Neural progenitor cell (in vitro differentiated cells): ENCODE data around the gene JOSD1. TPM values are rescaled to one million over a fixed set of nuclear protein-coding genes. Genes with fewer than 3 reads are reported as not detected.
A peak's percentile ranks its signal among the peaks of the same experiment; 100 is the strongest.

ENCODE experiments used
- DNase-seq: peaks from one replicate; pipeline ENCODE4 v3.0.0-alpha.2; 2016; ENCODE audit warnings: low spot score
- H2AFZ ChIP-seq: fragments of 200-600 bp; sonication (generic); replicated peaks from 2 replicates; pipeline ENCODE4 v1.6.1; 2016; ENCODE audit warnings: antibody characterized with exemption
- H3F3A ChIP-seq: fragments of 200-600 bp; sonication (generic); 2 replicates; pipeline ENCODE4 v1.6.1; 2016; ENCODE audit warnings: antibody characterized with exemption, low read depth
- H3K27ac ChIP-seq: fragments of 200-600 bp; sonication (generic); 2 replicates; pipeline ENCODE4 v1.5.1; 2016; ENCODE audit warnings: mild to moderate bottlenecking
- H3K27me3 ChIP-seq: fragments of 200-600 bp; sonication (generic); 2 replicates; pipeline ENCODE4 v1.6.1; 2016; ENCODE audit warnings: mild to moderate bottlenecking, moderate library complexity
- H3K36me3 ChIP-seq: fragments of 200-600 bp; sonication (generic); 2 replicates; pipeline ENCODE4 v1.5.1; 2016
- H3K4me1 ChIP-seq: fragments of 200-600 bp; sonication (generic); 2 replicates; pipeline ENCODE4 v1.6.1; 2016; ENCODE audit warnings: mixed run types
- H3K4me2 ChIP-seq: fragments of 200-600 bp; sonication (generic); 2 replicates; pipeline ENCODE4 v1.6.1; 2016
- H3K4me3 ChIP-seq: fragments of 200-600 bp; sonication (generic); 2 replicates; pipeline ENCODE4 v1.5.1; 2016
- H3K79me2 ChIP-seq: fragments of 200-600 bp; sonication (generic); 2 replicates; pipeline ENCODE4 v1.6.1; 2016; ENCODE audit warnings: low read depth
- H3K9ac ChIP-seq: fragments of 200-600 bp; sonication (generic); 2 replicates; pipeline ENCODE4 v1.6.1; 2016
- H3K9me3 ChIP-seq: fragments of 200-600 bp; sonication (generic); 2 replicates; pipeline ENCODE4 v1.5.1; 2016; ENCODE audit warnings: low read depth
- H4K20me1 ChIP-seq: fragments of 200-600 bp; sonication (generic); 2 replicates; pipeline ENCODE4 v1.6.1; 2016; ENCODE audit warnings: low read depth
- H3K27ac Mint-ChIP-seq: 3 replicates; pipeline ENCODE4 v1.8.0; 2021; ENCODE audit warnings: mixed read lengths
- H3K27me3 Mint-ChIP-seq: 2 replicates; pipeline ENCODE4 v1.8.0; 2022; ENCODE audit warnings: low read depth, mild to moderate bottlenecking, inconsistent platforms, moderate library complexity, mixed read lengths; ENCODE audit not compliant: insufficient read depth
- H3K36me3 Mint-ChIP-seq: 3 replicates; pipeline ENCODE4 v1.8.0; 2021; ENCODE audit warnings: mixed read lengths
- H3K4me1 Mint-ChIP-seq: 3 replicates; pipeline ENCODE4 v1.8.0; 2021; ENCODE audit warnings: mixed read lengths
- H3K4me3 Mint-ChIP-seq: 3 replicates; pipeline ENCODE4 v1.8.0; 2021; ENCODE audit warnings: mild to moderate bottlenecking, moderate library complexity, mixed read lengths
- H3K9me3 Mint-ChIP-seq: 3 replicates; pipeline ENCODE4 v1.8.0; 2020; ENCODE audit warnings: mixed read lengths
- CTCF ChIP-seq: fragments of 200-600 bp; sonication (generic); IDR thresholded peaks from 2 replicates; pipeline ENCODE4 v1.5.1; 2017; ENCODE audit warnings: antibody characterized with exemption, mild to moderate bottlenecking
- EZH2 ChIP-seq: fragments of 200-600 bp; sonication (generic); IDR thresholded peaks from 2 replicates; pipeline ENCODE4 v1.6.1; 2017; ENCODE audit warnings: antibody characterized with exemption, mild to moderate bottlenecking, moderate library complexity
- EZH2phosphoT487 ChIP-seq: fragments of 200-600 bp; sonication (generic); IDR thresholded peaks from 2 replicates; pipeline ENCODE4 v1.6.1; 2017; ENCODE audit warnings: antibody characterized with exemption
- total RNA-seq: library from RNA; depleted of rRNA; stranded (reverse); fragments of >200 nt; gene quantifications from 2 replicates; pipeline ENCODE4 v1.2.3, GENCODE V29; 2015; ENCODE audit warnings: low replicate concordance

Gene JOSD1
- total RNA-seq, 1 donor from 2014 or later: 32.4 TPM

- Histone ChIP-seq H3K9ac (peak overlapping the region; percentile 74), H3K27ac (no peak overlapping the region), H3K9me3 (no peaks in the 10 kb centered on the region), H3F3A (peaks cover 24% of the 10 kb centered on the region), H4K20me1 (peaks cover 59% of the 10 kb centered on the region), H3K79me2 (peaks cover 60% of the 10 kb centered on the region), H3K36me3 (no peaks in the 10 kb centered on the region), H3K4me3 (peak overlapping the region; percentile 88), H3K27me3 (peaks cover 3% of the 10 kb centered on the region), H3K4me2 (peak overlapping the region; percentile 99), H2AFZ (no peak overlapping the region), H3K4me1 (peaks cover 23% of the 10 kb centered on the region)
- Mint-ChIP-seq H3K36me3 (peaks cover 7% of the 10 kb centered on the region), H3K4me3 (peak overlapping the region; percentile 95), H3K9me3 (no peaks in the 10 kb centered on the region), H3K27ac (peak overlapping the region; percentile 28), H3K27me3 (peaks cover 15% of the 10 kb centered on the region), H3K4me1 (peaks cover 37% of the 10 kb centered on the region)
- TF ChIP-seq EZH2phosphoT487 (no peak), EZH2 (no peak), CTCF (no peak)
- DNase-seq: no peak
Measured at GRCh38 chr22:38706901-38707195, 6.1 kb upstream of the JOSD1 start.

- Mint-ChIP-seq H3K4me1 (peaks cover 43% of the 10 kb centered on the region), H3K27me3 (peaks cover 19% of the 10 kb centered on the region), H3K4me3 (peak overlapping the region; percentile 95), H3K27ac (peak overlapping the region; percentile 28), H3K9me3 (no peaks in the 10 kb centered on the region), H3K36me3 (peaks cover 6% of the 10 kb centered on the region)
- peaks cover 55% of the 10 kb centered on the region for H3K79me2 ChIP-seq
- no peaks in the 10 kb centered on the region for H3K9me3 ChIP-seq
- H3F3A ChIP-seq: peaks cover 24% of the 10 kb centered on the region
- H3K27ac ChIP-seq: peak overlapping the region; percentile 60
- TF ChIP-seq EZH2phosphoT487: no peak
- TF ChIP-seq CTCF: no peak
- peak; percentile 36 for TF ChIP-seq EZH2
- H2AFZ ChIP-seq: no peak overlapping the region
- H3K27me3 ChIP-seq: peaks cover 8% of the 10 kb centered on the region
- H3K36me3 ChIP-seq: no peaks in the 10 kb centered on the region
- peak overlapping the region; percentile 99 for H3K4me2 ChIP-seq
- peak overlapping the region; percentile 88 for H3K4me3 ChIP-seq
- peaks cover 54% of the 10 kb centered on the region for H4K20me1 ChIP-seq
- H3K4me1 ChIP-seq: peaks cover 18% of the 10 kb centered on the region
- peak overlapping the region; percentile 74 for H3K9ac ChIP-seq
- peak; percentile 64 for DNase-seq
Measured at GRCh38 chr22:38706101-38706900, 5.6 kb upstream of the JOSD1 start.

GRCh38 chr22:38705235-38706100, 4.7 kb upstream of the JOSD1 start, which contains the start of gene GTPBP1:
TSS of gene GTPBP1 (plus strand) at chr22:38705944. CDS start at chr22:38705956, 12 bp downstream.
- H3K27me3 ChIP-seq: peaks cover 9% of the 10 kb centered on the region
- peaks cover 45% of the 10 kb centered on the region for H4K20me1 ChIP-seq
- peaks cover 47% of the 10 kb centered on the region for H3K79me2 ChIP-seq
- Mint-ChIP-seq H3K27ac (peak within 1 kb of the TSS; percentile 97), H3K4me1 (peaks cover 42% of the 10 kb centered on the region), H3K27me3 (peaks cover 20% of the 10 kb centered on the region), H3K9me3 (no peaks in the 10 kb centered on the region), H3K4me3 (peak within 1 kb of the TSS; percentile 95), H3K36me3 (no peaks in the 10 kb centered on the region)
- H3K9me3 ChIP-seq: no peaks in the 10 kb centered on the region
- H3K4me2 ChIP-seq: peak within 1 kb of the TSS; percentile 99
- peaks cover 18% of the 10 kb centered on the region for H3K4me1 ChIP-seq
- DNase-seq: peak; percentile 100
- no peaks in the 10 kb centered on the region for H3K36me3 ChIP-seq
- TF ChIP-seq EZH2: no peak
- no peak for TF ChIP-seq EZH2phosphoT487
- H3F3A ChIP-seq: peaks cover 23% of the 10 kb centered on the region
- H3K27ac ChIP-seq: peak within 1 kb of the TSS; percentile 60
- H3K9ac ChIP-seq: peak within 1 kb of the TSS; percentile 74
- peak within 1 kb of the TSS; percentile 21 for H2AFZ ChIP-seq
- H3K4me3 ChIP-seq: peak within 1 kb of the TSS; percentile 88
